Putamen (tissue), 1 donor: ENCODE measurements around the gene CCDC92B.
"Not testable (repeated sequence)": the region's sequence is repeated elsewhere in the genome, so short reads cannot be mapped to it uniquely, and the experiment has no call there.

Experiments used
- DNase-seq: peaks from one replicate; pipeline ENCODE4 v3.0.0-alpha.2; 2016; ENCODE audit warnings: low spot score

Gene CCDC92B

GRCh38 chr17:2689411-2690164 is 59.9 kb downstream of the CCDC92B start:
- DNase-seq = no peak

- DNase-seq = no peak
Observed at GRCh38 chr17:2688351-2689342, 60.8 kb downstream of the CCDC92B start.

- no peak for DNase-seq
Observed at GRCh38 chr17:2687074-2687418, 62.4 kb downstream of the CCDC92B start.

GRCh38 chr17:2685696-2686095 is 63.8 kb downstream of the CCDC92B start:
- DNase-seq = no peak

- no peak for DNase-seq
Observed at GRCh38 chr17:2684549-2684948, 64.9 kb downstream of the CCDC92B start.

GRCh38 chr17:2683912-2684311 is 65.5 kb downstream of the CCDC92B start:
- no peak for DNase-seq

- no peak for DNase-seq
Observed at GRCh38 chr17:2682176-2682938, 67.1 kb downstream of the CCDC92B start.

- no peak for DNase-seq
Observed at GRCh38 chr17:2681650-2682049, 67.8 kb downstream of the CCDC92B start.

GRCh38 chr17:2680961-2681360 is 68.5 kb downstream of the CCDC92B start:
- no peak for DNase-seq

- not testable (repeated sequence) for DNase-seq
Observed at GRCh38 chr17:2679247-2679646, 70.2 kb downstream of the CCDC92B start.
